HG02763 (cell line): ENCODE measurements around the gene C19orf12.
A peak's percentile ranks its signal among the peaks of the same experiment; 100 is the strongest.
"Not testable (repeated sequence)": the region's sequence is repeated elsewhere in the genome, so short reads cannot be mapped to it uniquely, and the experiment has no call there.

Experiments used
- ATAC-seq: cut with Tn5 transposase; IDR thresholded peaks from one replicate; pipeline ENCODE4 v1.9.1; 2021; ENCODE audit warnings: mild to moderate bottlenecking, moderate library complexity; ENCODE audit not compliant: unreplicated experiment

The C19orf12 gene

GRCh38 chr19:29677001-29677817, 37.9 kb downstream of the C19orf12 start:
- no peak for ATAC-seq

- no peak for ATAC-seq
These were observed 38.5 kb downstream of the C19orf12 start for GRCh38 chr19:29676586-29676985.

GRCh38 chr19:29675650-29676186, 39.3 kb downstream of the C19orf12 start:
- ATAC-seq = no peak

- ATAC-seq = no peak
These were observed 39.9 kb downstream of the C19orf12 start for GRCh38 chr19:29675120-29675649.

- no peak for ATAC-seq
These were observed 40.5 kb downstream of the C19orf12 start for GRCh38 chr19:29674374-29675119.

GRCh38 chr19:29673451-29674371, 41.4 kb downstream of the C19orf12 start:
- ATAC-seq = no peak

GRCh38 chr19:29672933-29673336, 42.1 kb downstream of the C19orf12 start:
- no peak for ATAC-seq

GRCh38 chr19:29672319-29672932, 42.6 kb downstream of the C19orf12 start:
- ATAC-seq = no peak

- peak; percentile 63 for ATAC-seq
These were observed 43.5 kb downstream of the C19orf12 start for GRCh38 chr19:29671393-29672160.

GRCh38 chr19:29671026-29671392, 44.1 kb downstream of the C19orf12 start:
- not testable (repeated sequence) for ATAC-seq

- ATAC-seq = no peak
These were observed 44.8 kb downstream of the C19orf12 start for GRCh38 chr19:29670255-29670654.

- no peak for ATAC-seq
These were observed 46.1 kb downstream of the C19orf12 start for GRCh38 chr19:29668746-29669609.

- no peak for ATAC-seq
These were observed 47.1 kb downstream of the C19orf12 start for GRCh38 chr19:29667901-29668341.

- no peak for ATAC-seq
These were observed 47.7 kb downstream of the C19orf12 start for GRCh38 chr19:29667387-29667783.

GRCh38 chr19:29666578-29667386, 48.3 kb downstream of the C19orf12 start:
- ATAC-seq = no peak

GRCh38 chr19:29665826-29666577, 49.1 kb downstream of the C19orf12 start:
- ATAC-seq = no peak
